ENCODE measurements around the gene CLDN11.

The CLDN11 gene

GRCh38 chr3:170482199-170482598 is 63.5 kb downstream of the CLDN11 start:
- H3K27ac ChIP-seq = no peak overlapping the region
- TF ChIP-seq, protein P1, sequence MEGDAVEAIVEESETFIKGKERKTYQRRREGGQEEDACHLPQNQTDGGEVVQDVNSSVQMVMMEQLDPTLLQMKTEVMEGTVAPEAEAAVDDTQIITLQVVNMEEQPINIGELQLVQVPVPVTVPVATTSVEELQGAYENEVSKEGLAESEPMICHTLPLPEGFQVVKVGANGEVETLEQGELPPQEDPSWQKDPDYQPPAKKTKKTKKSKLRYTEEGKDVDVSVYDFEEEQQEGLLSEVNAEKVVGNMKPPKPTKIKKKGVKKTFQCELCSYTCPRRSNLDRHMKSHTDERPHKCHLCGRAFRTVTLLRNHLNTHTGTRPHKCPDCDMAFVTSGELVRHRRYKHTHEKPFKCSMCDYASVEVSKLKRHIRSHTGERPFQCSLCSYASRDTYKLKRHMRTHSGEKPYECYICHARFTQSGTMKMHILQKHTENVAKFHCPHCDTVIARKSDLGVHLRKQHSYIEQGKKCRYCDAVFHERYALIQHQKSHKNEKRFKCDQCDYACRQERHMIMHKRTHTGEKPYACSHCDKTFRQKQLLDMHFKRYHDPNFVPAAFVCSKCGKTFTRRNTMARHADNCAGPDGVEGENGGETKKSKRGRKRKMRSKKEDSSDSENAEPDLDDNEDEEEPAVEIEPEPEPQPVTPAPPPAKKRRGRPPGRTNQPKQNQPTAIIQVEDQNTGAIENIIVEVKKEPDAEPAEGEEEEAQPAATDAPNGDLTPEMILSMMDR (conservative IDR thresholded peaks at IDR 0.05) = no peak

DNA sequence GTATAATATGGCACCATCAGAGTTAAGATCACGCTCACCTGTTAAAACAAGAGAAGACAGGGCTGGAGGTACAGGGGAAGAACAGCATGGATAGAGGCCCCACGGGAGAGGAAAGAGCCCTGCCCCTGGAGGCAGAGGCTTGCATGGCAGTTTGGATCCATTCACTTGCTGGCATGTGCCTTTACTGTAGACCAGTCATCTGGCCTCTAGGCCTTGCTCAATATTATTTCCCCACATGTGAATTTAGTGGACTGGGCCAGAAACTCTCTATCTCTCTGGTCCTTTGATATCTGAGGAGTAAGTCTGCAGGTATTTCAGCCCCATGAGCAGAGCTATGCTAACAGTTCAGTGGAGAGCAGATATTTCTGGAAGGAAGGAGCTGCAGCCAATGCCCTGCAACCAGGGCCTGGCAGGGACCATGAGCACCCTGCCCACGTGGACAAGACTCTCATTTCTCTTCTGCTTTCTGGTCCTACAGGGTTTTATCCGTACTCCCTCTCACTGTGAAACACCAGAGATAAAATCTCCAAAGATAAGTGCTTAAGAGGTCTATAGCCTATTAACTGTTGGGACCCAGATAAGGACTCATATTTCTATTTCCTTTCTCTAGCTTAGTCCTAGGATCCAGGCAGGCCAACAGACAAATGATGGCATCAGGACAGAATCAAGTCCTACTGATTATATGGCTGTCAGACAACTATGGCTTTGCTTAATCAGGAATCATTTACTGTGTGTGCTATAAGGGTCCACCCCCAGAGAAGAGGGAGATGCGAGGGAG is 65.0 kb downstream of the CLDN11 start:
- TF ChIP-seq, protein P1 (conservative IDR thresholded peaks at IDR 0.05) = no peak; the same call in 1 of the 2 replicates
- H3K27ac ChIP-seq = no peak overlapping the region

Data from VCaP (cell line).